Prostate gland (tissue), 2 donors: ENCODE data around the gene R3HDM2.

Experiments used
- POLR2A ChIP-seq: fragments of 450-650 bp; IDR thresholded peaks from one replicate; pipeline ENCODE4 v1.6.1; 2016; ENCODE audit warnings: antibody characterized with exemption, mild to moderate bottlenecking
- POLR2AphosphoS5 ChIP-seq: sonication (generic); formaldehyde crosslinking; IDR thresholded peaks from one replicate; pipeline ENCODE4 v1.6.1; 2017; ENCODE audit warnings: antibody characterized with exemption
- TF ChIP-seq, protein P1 (sequence below), 4 experiments: fragments of 200-600 bp in 2 of 4; fragments of 450-650 bp in 2 of 4; sonication (generic) in 2 of 4; IDR thresholded peaks; 1 replicate in 3 of 4; 2 replicates in 1 of 4; pipeline ENCODE4 v1.5.1; 2016 to 2019; ENCODE audit warnings: antibody characterized with exemption in 4 of 4, mild to moderate bottlenecking in 2 of 4, moderate library complexity in 2 of 4

DNA sequence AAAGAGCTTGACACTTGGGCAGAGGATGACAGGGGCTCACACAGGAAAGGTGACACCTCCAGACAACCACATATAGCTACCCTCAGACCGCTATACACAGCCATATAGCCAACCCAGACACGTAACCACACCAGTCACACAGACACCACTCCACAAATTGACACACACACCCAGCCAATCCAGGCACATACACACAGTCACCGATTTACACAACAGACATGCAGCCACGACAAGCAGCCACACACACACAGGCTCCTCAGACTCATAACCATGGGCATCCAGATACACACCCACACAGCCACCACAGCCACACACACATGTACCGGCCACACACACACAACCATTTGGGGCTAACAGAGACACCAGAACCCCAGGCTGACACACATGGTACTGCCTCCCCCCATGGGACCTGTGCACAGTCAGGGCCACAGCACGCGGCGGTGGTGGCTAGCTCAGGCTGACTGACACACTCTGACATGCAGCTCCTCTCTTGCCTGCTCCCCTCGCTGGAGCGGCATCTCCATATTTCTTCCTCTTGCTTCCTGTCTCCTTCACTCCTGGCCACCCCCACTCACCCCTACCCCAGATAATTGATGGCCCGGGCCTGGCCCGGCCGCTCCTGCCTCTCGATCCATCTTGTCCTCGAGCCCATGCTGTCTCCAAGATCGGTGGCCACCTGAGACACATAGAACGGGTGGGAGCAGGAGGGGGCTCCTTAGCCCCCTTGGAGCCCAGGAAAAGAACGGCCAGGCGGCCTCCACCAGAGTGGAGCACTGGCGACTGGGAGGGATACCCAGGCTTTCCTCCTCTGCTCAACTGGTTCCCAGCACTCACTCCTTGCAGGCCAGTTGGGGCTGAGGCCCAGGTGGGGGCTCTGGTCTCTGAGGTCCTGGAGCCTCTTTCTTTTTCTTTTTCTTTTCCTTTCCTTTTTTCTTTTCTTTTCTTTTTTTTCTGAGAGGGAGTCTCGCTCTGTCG, 207.4 kb downstream of the R3HDM2 start:
- no peak for TF ChIP-seq POLR2A
- TF ChIP-seq, protein P1, sequence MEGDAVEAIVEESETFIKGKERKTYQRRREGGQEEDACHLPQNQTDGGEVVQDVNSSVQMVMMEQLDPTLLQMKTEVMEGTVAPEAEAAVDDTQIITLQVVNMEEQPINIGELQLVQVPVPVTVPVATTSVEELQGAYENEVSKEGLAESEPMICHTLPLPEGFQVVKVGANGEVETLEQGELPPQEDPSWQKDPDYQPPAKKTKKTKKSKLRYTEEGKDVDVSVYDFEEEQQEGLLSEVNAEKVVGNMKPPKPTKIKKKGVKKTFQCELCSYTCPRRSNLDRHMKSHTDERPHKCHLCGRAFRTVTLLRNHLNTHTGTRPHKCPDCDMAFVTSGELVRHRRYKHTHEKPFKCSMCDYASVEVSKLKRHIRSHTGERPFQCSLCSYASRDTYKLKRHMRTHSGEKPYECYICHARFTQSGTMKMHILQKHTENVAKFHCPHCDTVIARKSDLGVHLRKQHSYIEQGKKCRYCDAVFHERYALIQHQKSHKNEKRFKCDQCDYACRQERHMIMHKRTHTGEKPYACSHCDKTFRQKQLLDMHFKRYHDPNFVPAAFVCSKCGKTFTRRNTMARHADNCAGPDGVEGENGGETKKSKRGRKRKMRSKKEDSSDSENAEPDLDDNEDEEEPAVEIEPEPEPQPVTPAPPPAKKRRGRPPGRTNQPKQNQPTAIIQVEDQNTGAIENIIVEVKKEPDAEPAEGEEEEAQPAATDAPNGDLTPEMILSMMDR (IDR thresholded peaks at IDR 0.05), result no peak
- no peak for TF ChIP-seq POLR2AphosphoS5
